ENCODE measurements around the gene EPAS1.

Gene EPAS1

DNA sequence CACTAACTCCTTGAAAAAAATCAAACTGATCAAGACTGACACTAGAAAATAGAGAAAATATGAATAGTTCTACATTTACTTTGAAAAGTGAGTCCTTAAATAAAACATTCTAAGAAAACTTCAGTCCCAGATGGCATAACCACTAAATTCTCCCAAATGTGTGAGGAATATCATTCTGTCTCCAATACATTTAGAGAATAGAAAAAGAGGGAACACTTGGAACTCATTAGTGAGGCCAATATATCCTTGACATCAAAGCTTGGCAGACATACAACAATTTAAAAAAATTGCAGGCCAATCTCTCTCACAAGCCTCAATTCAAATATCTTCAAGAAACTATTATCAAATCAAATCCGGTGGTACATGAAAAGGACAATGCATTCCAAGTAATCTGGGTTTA lies 102.8 kb downstream of the EPAS1 start:
- TF ChIP-seq, protein P1, sequence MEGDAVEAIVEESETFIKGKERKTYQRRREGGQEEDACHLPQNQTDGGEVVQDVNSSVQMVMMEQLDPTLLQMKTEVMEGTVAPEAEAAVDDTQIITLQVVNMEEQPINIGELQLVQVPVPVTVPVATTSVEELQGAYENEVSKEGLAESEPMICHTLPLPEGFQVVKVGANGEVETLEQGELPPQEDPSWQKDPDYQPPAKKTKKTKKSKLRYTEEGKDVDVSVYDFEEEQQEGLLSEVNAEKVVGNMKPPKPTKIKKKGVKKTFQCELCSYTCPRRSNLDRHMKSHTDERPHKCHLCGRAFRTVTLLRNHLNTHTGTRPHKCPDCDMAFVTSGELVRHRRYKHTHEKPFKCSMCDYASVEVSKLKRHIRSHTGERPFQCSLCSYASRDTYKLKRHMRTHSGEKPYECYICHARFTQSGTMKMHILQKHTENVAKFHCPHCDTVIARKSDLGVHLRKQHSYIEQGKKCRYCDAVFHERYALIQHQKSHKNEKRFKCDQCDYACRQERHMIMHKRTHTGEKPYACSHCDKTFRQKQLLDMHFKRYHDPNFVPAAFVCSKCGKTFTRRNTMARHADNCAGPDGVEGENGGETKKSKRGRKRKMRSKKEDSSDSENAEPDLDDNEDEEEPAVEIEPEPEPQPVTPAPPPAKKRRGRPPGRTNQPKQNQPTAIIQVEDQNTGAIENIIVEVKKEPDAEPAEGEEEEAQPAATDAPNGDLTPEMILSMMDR (IDR thresholded peaks at IDR 0.05; ENCODE audit: low read depth, low read length) = no peak
- DNase-seq (ENCODE audit: extremely low read depth, low read depth) = no peak

DNA sequence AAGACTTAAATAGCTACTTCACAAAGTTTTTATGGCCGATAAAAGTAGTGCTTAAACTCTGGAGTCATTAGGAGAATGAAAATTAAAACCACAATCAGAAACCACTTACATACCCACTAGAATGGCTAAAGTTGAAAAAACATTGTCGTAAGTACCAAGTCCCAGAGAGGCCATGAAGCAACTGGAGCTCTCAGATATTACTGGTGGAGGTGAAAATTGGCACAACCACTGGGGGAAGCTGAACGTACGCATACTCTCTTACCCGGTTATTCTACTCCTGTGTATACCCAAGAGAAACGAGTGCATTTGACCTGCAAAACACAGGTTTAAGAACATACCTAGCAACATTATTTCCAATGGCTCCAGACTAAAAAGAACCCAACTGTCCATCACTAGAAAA lies 105.7 kb downstream of the EPAS1 start:
- DNase-seq (ENCODE audit: extremely low read depth, low read depth) = no peak
- TF ChIP-seq, protein P1 (IDR thresholded peaks at IDR 0.05; ENCODE audit: low read depth, low read length) = no peak

DNA sequence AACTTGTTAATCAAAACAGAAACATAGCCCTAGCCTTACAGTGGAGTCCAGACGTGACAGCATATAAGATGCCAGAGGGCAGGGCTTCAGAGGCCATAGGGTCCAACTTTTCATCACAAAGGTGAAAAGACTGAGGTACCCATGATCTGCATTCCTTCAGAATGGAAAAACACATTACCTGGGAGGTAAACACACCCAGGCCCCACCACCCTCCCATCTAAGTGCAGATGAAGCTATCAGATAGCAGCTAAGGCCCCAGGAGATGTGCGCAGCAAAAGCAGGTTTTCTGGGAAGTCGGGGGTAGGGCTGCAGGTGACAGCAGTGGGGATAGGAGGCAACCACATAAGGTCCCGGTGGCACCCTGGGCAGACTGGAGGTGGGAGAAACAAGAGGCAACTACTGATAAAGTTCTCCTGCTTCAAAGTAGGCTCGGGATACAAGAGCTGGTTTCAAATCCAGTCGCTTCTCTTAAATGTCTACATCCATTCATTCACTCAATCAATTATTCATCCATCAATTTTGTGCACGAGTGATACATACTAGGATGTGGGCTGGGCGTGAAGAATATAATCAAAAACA lies 107.1 kb downstream of the EPAS1 start:
- TF ChIP-seq, protein P1 (IDR thresholded peaks at IDR 0.05; ENCODE audit: low read depth, low read length) = no peak
- no peak for DNase-seq (ENCODE audit: extremely low read depth, low read depth)

DNA sequence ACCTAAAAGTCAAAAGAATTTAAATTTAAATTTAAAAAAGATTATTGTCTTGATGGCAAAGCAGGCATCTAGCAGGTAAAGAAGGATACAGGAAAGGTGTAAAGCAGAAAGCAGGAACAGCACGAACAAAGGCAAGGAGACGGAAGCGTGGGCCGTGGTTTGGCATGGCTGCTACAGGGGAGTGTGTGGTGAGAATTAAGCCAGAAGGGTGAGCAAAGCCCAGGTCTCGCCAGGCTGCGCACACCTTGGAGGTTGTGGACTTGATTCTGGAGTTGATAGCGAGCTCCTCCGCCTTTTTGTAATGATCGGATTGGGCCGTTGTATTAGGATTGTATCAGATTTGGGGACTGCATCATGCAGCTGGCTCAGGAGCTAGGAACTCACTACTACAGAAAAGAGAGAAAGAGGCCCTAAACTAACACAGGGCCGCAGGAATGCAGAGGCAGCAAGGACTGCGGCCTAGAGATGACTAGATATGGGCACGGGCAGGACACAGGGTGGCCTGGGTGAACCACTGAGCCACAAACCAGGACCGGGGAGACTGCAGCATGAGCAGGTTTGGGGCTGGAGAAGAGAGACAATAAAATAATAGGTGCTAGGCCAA lies 110.7 kb downstream of the EPAS1 start:
- no peak for DNase-seq (ENCODE audit: extremely low read depth, low read depth)
- TF ChIP-seq, protein P1 (IDR thresholded peaks at IDR 0.05; ENCODE audit: low read depth, low read length) = no peak

DNA sequence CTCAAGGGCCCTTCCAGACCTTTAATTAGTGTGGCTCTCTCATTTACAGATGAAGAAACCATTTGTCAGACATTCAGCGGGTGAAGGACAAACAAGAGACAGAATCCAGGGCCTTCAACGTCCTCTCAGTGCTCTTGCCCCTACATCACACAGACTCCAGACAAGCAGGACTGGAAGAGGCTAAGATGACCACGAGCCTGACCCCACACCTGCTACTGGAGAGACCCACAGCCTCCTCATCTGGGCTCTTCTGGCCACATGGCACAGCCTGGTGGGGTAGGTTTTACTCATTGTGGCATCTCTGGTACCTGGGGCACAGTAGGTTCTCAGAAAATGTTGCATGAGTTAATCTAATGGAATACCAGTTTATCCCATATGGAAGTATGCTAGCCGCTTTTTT lies 112.5 kb downstream of the EPAS1 start:
- TF ChIP-seq, protein P1 (IDR thresholded peaks at IDR 0.05; ENCODE audit: low read depth, low read length) = no peak
- DNase-seq (ENCODE audit: extremely low read depth, low read depth) = no peak

DNA sequence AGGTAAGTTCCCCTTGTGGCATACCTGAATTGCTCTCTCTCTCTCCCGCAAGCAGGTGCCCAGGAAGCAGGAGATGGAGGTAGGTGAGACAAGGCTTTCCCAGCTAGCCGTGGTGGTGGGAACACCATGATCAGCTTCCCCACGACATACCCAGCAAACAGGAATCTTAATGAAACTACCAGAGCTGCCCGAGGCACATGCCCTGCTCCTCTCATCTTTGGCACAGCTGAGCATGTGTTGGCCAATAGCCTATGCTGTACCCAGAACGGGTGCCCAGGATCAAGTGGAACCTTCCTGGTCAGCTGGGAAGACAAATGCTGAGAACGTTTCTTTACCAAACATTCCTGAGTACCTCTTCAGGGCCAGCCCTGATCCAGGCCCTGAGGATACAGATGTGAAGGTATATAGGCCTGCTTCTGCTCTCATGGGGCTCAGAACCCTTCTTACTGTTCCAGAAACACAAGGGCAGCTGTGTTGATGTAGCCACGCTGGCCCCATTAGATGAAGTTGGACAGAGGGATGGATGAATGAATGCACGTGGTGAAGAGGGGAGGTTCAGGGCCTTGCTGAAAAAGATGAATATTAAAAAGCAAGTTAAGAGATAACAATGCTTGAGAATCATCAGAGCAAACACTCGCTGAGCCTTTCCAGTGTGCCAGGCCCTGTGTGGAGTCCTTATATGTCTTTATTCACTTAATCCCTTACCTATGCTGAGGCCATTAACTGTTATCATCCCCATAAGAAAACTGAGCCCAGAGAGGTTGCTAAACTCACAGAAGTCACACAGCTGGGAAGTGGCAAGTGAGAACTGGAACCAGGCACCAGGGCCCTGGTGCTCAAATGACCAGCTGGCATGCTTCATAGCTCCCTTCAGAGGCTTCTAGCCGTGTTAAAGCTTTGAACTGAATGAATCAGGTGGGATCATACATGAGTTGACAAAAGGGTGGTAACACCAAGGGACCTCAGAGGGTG lies 113.4 kb downstream of the EPAS1 start:
- TF ChIP-seq, protein P1 (IDR thresholded peaks at IDR 0.05; ENCODE audit: low read depth, low read length) = no peak
- no peak for DNase-seq (ENCODE audit: extremely low read depth, low read depth)

DNA sequence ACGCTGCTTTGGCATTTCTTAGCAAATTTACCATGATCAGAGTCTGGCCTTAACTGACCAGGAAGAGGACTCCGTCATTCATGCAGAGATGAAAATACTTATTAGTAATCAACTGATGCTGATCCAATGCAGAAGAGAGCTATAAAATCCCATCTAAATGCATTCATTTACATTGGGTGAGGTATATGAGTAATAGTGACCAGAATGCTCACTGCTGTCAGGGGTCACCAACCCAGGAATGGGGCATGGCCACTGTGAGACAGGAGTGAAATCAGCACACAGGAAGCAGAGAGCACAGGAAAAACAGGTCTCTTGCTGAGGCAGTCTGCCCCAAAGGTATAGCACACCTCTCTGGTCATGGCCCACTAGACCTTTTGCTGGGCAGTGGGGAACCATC lies 114.0 kb downstream of the EPAS1 start:
- DNase-seq (ENCODE audit: extremely low read depth, low read depth) = no peak
- TF ChIP-seq, protein P1 (IDR thresholded peaks at IDR 0.05; ENCODE audit: low read depth, low read length) = no peak

Data from AG09319 (cell line).